ENCODE results near the gene ABTB2.

- no peak for TF ChIP-seq CTCF (IDR thresholded peaks at IDR 0.05)
- TF ChIP-seq POLR2A (IDR thresholded peaks at IDR 0.05): no peak
- TF ChIP-seq POLR2AphosphoS5 (IDR thresholded peaks at IDR 0.05): no peak
- no peak for TF ChIP-seq EP300 (IDR thresholded peaks at IDR 0.05)
These were observed 43.6 kb downstream of the ABTB2 start for GRCh38 chr11:34314176-34314575.
